ENCODE data around the gene GLRX5.

DNA sequence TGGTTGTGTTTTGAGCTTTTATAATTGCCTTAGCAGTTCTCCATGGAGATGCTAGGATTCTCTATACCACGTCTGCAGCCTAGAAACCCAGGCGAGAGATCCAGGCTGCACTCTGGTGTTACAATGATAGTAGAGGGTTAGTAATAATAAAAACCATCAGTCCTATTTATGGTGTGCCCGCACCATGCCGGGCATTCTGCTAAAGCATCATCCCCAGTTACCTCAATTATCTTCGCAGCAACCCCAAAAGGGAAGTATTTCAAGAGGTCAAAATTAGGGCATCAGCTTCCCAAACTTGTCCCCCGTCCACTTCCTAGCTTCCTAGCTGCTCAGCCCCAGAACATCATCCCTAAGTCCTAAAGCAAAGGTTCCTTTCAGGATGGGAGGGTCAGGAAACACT, 21.6 kb upstream of the GLRX5 start:
- TF ChIP-seq, protein P1, sequence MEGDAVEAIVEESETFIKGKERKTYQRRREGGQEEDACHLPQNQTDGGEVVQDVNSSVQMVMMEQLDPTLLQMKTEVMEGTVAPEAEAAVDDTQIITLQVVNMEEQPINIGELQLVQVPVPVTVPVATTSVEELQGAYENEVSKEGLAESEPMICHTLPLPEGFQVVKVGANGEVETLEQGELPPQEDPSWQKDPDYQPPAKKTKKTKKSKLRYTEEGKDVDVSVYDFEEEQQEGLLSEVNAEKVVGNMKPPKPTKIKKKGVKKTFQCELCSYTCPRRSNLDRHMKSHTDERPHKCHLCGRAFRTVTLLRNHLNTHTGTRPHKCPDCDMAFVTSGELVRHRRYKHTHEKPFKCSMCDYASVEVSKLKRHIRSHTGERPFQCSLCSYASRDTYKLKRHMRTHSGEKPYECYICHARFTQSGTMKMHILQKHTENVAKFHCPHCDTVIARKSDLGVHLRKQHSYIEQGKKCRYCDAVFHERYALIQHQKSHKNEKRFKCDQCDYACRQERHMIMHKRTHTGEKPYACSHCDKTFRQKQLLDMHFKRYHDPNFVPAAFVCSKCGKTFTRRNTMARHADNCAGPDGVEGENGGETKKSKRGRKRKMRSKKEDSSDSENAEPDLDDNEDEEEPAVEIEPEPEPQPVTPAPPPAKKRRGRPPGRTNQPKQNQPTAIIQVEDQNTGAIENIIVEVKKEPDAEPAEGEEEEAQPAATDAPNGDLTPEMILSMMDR (IDR thresholded peaks at IDR 0.05): no peak
- TF ChIP-seq POLR2A (IDR thresholded peaks at IDR 0.05): no peak
